DMS79 (cell line): ENCODE data around the gene ZNF629.
A peak's percentile ranks its signal among the peaks of the same experiment; 100 is the strongest.
"Not testable (repeated sequence)": the region's sequence is repeated elsewhere in the genome, so short reads cannot be mapped to it uniquely, and the experiment has no call there.

ENCODE experiments used
- DNase-seq: peaks from one replicate; lab custom pipeline; 2025; lab: John Stamatoyannopoulos, UW

The ZNF629 gene

GRCh38 chr16:30786936-30787612 is at the start of gene ZNF629:
ZNF629 (minus strand) TSS chr16:30787205; CDS start chr16:30784482, 2,723 bp downstream.
- peak; percentile 64 for DNase-seq

- no peak for DNase-seq
Observed at GRCh38 chr16:30834130-30834740, 47.2 kb upstream of the ZNF629 start.

- DNase-seq, result no peak
Observed at GRCh38 chr16:30830072-30830417, 43.0 kb upstream of the ZNF629 start.

- no peak for DNase-seq
Observed at GRCh38 chr16:30829130-30830071, 42.4 kb upstream of the ZNF629 start.

- no peak for DNase-seq
Observed at GRCh38 chr16:30821891-30822290, 34.9 kb upstream of the ZNF629 start.

- DNase-seq, result not testable (repeated sequence)
Observed at GRCh38 chr16:30821441-30821840, 34.4 kb upstream of the ZNF629 start.

GRCh38 chr16:30820952-30821421 is 34.0 kb upstream of the ZNF629 start:
- no peak for DNase-seq

- no peak for DNase-seq
Observed at GRCh38 chr16:30816769-30817168, 29.8 kb upstream of the ZNF629 start.

GRCh38 chr16:30813821-30814189 is 26.8 kb upstream of the ZNF629 start:
- DNase-seq, result no peak

GRCh38 chr16:30809675-30810074 is 22.7 kb upstream of the ZNF629 start:
- DNase-seq, result not testable (repeated sequence)

- not testable (repeated sequence) for DNase-seq
Observed at GRCh38 chr16:30808890-30809426, 22.0 kb upstream of the ZNF629 start.

- DNase-seq, result no peak
Observed at GRCh38 chr16:30808146-30808545, 21.1 kb upstream of the ZNF629 start.

- peak; percentile 68 for DNase-seq
Observed at GRCh38 chr16:30805370-30806169, 18.6 kb upstream of the ZNF629 start.

- no peak for DNase-seq
Observed at GRCh38 chr16:30805056-30805369, 18.0 kb upstream of the ZNF629 start.

GRCh38 chr16:30802936-30803335 is 15.9 kb upstream of the ZNF629 start:
- no peak for DNase-seq

- DNase-seq, result no peak
Observed at GRCh38 chr16:30797670-30798309, 10.8 kb upstream of the ZNF629 start.

GRCh38 chr16:30794634-30795033 is 7.6 kb upstream of the ZNF629 start:
- no peak for DNase-seq

GRCh38 chr16:30793508-30794069 is 6.6 kb upstream of the ZNF629 start:
- no peak for DNase-seq

GRCh38 chr16:30787613-30788378 is 791 bp upstream of the ZNF629 start:
- DNase-seq, result no peak
